ENCODE data around the gene VPS16. TPM values are rescaled to one million over a fixed set of nuclear protein-coding genes. Genes with fewer than 3 reads are reported as not detected.

The VPS16 gene
- total and polyA plus RNA-seq, 2 of the 8 experiments (the other 6 are each of a cell fraction or from before 2014, with no cell fraction given): 23.8 to 25.9 TPM

- Histone ChIP-seq H4K20me1 (replicated peaks in 1 of 2; ENCODE audit: control insufficient read depth in 1 of 2, insufficient read depth in 2 of 2, low read length in 2 of 2) (peaks cover 0 to 10% of the 10 kb centered on the region in 2 experiments), H3K4me1 (replicated peaks in 1 of 4; ENCODE audit: control insufficient read depth in 3 of 4, insufficient read depth in 4 of 4, low read length in 3 of 4) (peaks cover 0 to 21% (median 6%) of the 10 kb centered on the region in 4 experiments; a peak in 6 of 7 replicates), H2BK5ac (ENCODE audit: low read depth, low read length) (no peak overlapping the region), H2BK12ac (ENCODE audit: low read depth, low read length) (no peak overlapping the region), H3K18ac (ENCODE audit: extremely low read depth, low read length) (no peak overlapping the region), H3K36me3 (ENCODE audit: control insufficient read depth in 2 of 4, insufficient read depth in 4 of 4, low read length in 3 of 4) (peaks cover 11 to 35% (median 20%) of the 10 kb centered on the region in 4 experiments; a peak in 6 of 8 replicates), H3K27me3 (replicated peaks in 1 of 4; ENCODE audit: control insufficient read depth in 3 of 4, extremely low read depth in 1 of 4, insufficient read depth in 3 of 4, low read length in 3 of 4) (peaks cover 12 to 30% (median 28%) of the 10 kb centered on the region in 4 experiments), H3K23me2 (ENCODE audit: low read depth, low read length) (peaks cover 13% of the 10 kb centered on the region), H2BK15ac (ENCODE audit: low read length) (no peak overlapping the region), H4K5ac (ENCODE audit: insufficient read length, low read depth, low read length) (no peak overlapping the region), H3K56ac (replicated peaks; ENCODE audit: insufficient read length, low read depth, low read length) (no peak overlapping the region), H3K9ac (replicated peaks in 1 of 4; ENCODE audit: extremely low read depth in 1 of 4, low read depth in 3 of 4, low read length in 3 of 4) (no peak overlapping the region), H2BK20ac (ENCODE audit: low read length) (no peak overlapping the region), H3K9me3 (ENCODE audit: insufficient read depth in 2 of 2, low read depth in 1 of 2, low read length in 1 of 2) (no peaks in the 10 kb centered on the region), H3K79me1 (ENCODE audit: low read depth, low read length) (no peaks in the 10 kb centered on the region; the same call in 1 of the 2 replicates), H3K4me2 (ENCODE audit: insufficient read depth in 1 of 2, low read depth in 2 of 2, low read length in 2 of 2) (peak overlapping the region; percentile 97; a peak in 3 of 4 replicates), H2AK5ac (ENCODE audit: low read depth, low read length) (no peak overlapping the region), H4K8ac (ENCODE audit: extremely low read depth, insufficient read depth, low read length) (no peak overlapping the region; the same call in 1 of the 2 replicates), H2AFZ (ENCODE audit: low read length) (no peak overlapping the region), H3K4me3 (ENCODE audit: extremely low read depth in 1 of 4, insufficient read depth in 2 of 4, low read depth in 3 of 4, low read length in 4 of 4) (peak overlapping the region in 3 of 4 experiments; percentile 73 to 77 (median 74); a peak in 4 of 8 replicates), H3K27ac (ENCODE audit: low read depth, low read length) (no peak overlapping the region), H3K79me2 (ENCODE audit: control insufficient read depth in 1 of 2, insufficient read depth in 2 of 2, low read length in 2 of 2) (no peaks in the 10 kb centered on the region), H3K4ac (replicated peaks; ENCODE audit: insufficient read length, low read depth, low read length) (no peak overlapping the region), H3K23ac (ENCODE audit: insufficient read length) (no peak overlapping the region), H3K14ac (ENCODE audit: insufficient read length) (no peak overlapping the region), H4K91ac (replicated peaks; ENCODE audit: insufficient read length, low read length) (peak overlapping the region; percentile 48), H2BK120ac (replicated peaks; ENCODE audit: low read depth, low read length) (no peak overlapping the region)
- no peak for TF ChIP-seq GABPA (IDR thresholded peaks at IDR 0.05; ENCODE audit: borderline replicate concordance, insufficient read depth, low read length)
- ChIA-PET CTCF (ENCODE audit: partially characterized antibody) (interaction anchor here (0.7 to 1.8 kb wide), 11 partner anchors 9 to 202 kb away, joined by 3 to 7 read pairs (median 4); partner anchors contain the start of gene C20orf141), POLR2A (ENCODE audit: partially characterized antibody) (interaction anchor here (0.6 to 2.3 kb wide), 6 partner anchors 9 to 74 kb away, joined by 3 to 14 read pairs (median 3); partner anchors contain the start of gene PTPRA)
- FAIRE-seq: no peak
- no peak for DNase-seq (ENCODE audit: low read depth in 1 of 2, low spot score in 2 of 2)
- WGBS, 2 experiments (ENCODE audit: extremely low coverage in 1 of 2, insufficient coverage in 1 of 2, insufficient read length in 1 of 2, insufficient replicate concordance in 2 of 2, low coverage in 1 of 2, low lambda C conversion rate in 2 of 2, missing lambda C conversion rate in 1 of 2): 85% methylated on average over 6 of the region's 6 CpGs; no CpG with 5 or more reads in 1 of the 2 experiments
Observed at GRCh38 chr20:2798814-2799213, 41.7 kb upstream of the VPS16 start.
